ENCODE results near the gene RERE.
"Not testable (repeated sequence)": the region's sequence is repeated elsewhere in the genome, so short reads cannot be mapped to it uniquely, and the experiment has no call there.

The RERE gene

GRCh38 chr1:8598060-8598724 lies 219.2 kb downstream of the RERE start:
- intact Hi-C loops (cut with DNase I): no loop called here
- peak; percentile 26 to 91 (median 48) for DNase-seq

- intact Hi-C loops (cut with DNase I): no loop called here
- DNase-seq: no peak
Measured at GRCh38 chr1:8597455-8597854, 220.0 kb downstream of the RERE start.

- intact Hi-C loops (cut with DNase I): no loop called here
- no peak for DNase-seq
Measured at GRCh38 chr1:8595941-8596340, 221.5 kb downstream of the RERE start.

GRCh38 chr1:8595332-8595731 lies 222.1 kb downstream of the RERE start:
- DNase-seq: no peak
- intact Hi-C loops (cut with DNase I): no loop called here

- DNase-seq; intact Hi-C loops (cut with DNase I): not testable (repeated sequence)
Measured at GRCh38 chr1:8593292-8593691, 224.1 kb downstream of the RERE start.

- no peak for DNase-seq
- intact Hi-C loops (cut with DNase I): no loop called here
Measured at GRCh38 chr1:8591569-8591968, 225.9 kb downstream of the RERE start.

GRCh38 chr1:8590721-8591351 lies 226.6 kb downstream of the RERE start:
- intact Hi-C loops (cut with DNase I): no loop called here
- peak in 3 of 10 donors; percentile 28 to 82 (median 43) for DNase-seq

GRCh38 chr1:8589571-8589970 lies 227.9 kb downstream of the RERE start:
- no peak for DNase-seq
- intact Hi-C loops (cut with DNase I): no loop called here

- intact Hi-C loops (cut with DNase I): no loop called here
- no peak for DNase-seq
Measured at GRCh38 chr1:8587784-8588183, 229.7 kb downstream of the RERE start.

- intact Hi-C loops (cut with DNase I): no loop called here
- DNase-seq: no peak
Measured at GRCh38 chr1:8586438-8586837, 231.0 kb downstream of the RERE start.

- intact Hi-C loops (cut with DNase I): no loop called here
- DNase-seq: no peak
Measured at GRCh38 chr1:8584316-8584715, 233.1 kb downstream of the RERE start.

GRCh38 chr1:8583031-8583430 lies 234.4 kb downstream of the RERE start:
- intact Hi-C loops (cut with DNase I): no loop called here
- no peak for DNase-seq

GRCh38 chr1:8580566-8580965 lies 236.9 kb downstream of the RERE start:
- intact Hi-C loops (cut with DNase I): no loop called here
- no peak for DNase-seq

- intact Hi-C loops (cut with DNase I): no loop called here
- no peak for DNase-seq
Measured at GRCh38 chr1:8578936-8579335, 238.5 kb downstream of the RERE start.

- DNase-seq: no peak
- intact Hi-C loops (cut with DNase I): no loop called here
Measured at GRCh38 chr1:8578132-8578877, 239.1 kb downstream of the RERE start.

- no peak for DNase-seq
- intact Hi-C loops (cut with DNase I): no loop called here
Measured at GRCh38 chr1:8574985-8575384, 242.5 kb downstream of the RERE start.

GRCh38 chr1:8572106-8572505 lies 245.3 kb downstream of the RERE start:
- no peak for DNase-seq
- intact Hi-C loops (cut with DNase I): no loop called here

GRCh38 chr1:8571200-8571984 lies 246.0 kb downstream of the RERE start:
- DNase-seq: no peak
- intact Hi-C loops (cut with DNase I): no loop called here

- no peak for DNase-seq
- intact Hi-C loops (cut with DNase I): no loop called here
Measured at GRCh38 chr1:8570465-8570864, 247.0 kb downstream of the RERE start.

GRCh38 chr1:8569242-8569641 lies 248.2 kb downstream of the RERE start:
- no peak for DNase-seq
- intact Hi-C loops (cut with DNase I): no loop called here

- DNase-seq: no peak
- intact Hi-C loops (cut with DNase I): no loop called here
Measured at GRCh38 chr1:8568837-8569236, 248.6 kb downstream of the RERE start.

Data from posterior cingulate gyrus (tissue), 11 donors.